Large intestine (tissue), 3 donors: ENCODE measurements around the gene TSKU. TPM values are rescaled to one million over a fixed set of nuclear protein-coding genes. Genes with fewer than 3 reads are reported as not detected.

ENCODE experiments used
- DNase-seq, 2 donors: peaks; one replicate each; pipeline versions ENCODE4 v3.0.0 to v3.0.0-alpha.2; 2013
- H3K27ac ChIP-seq: one replicate; pipeline ENCODE4 v1.5.1; 2013; ENCODE audit warnings: low read length
- H3K27me3 ChIP-seq: 2 replicates; pipeline ENCODE4 v1.6.1; 2013; ENCODE audit warnings: low read length; ENCODE audit not compliant: control insufficient read depth, insufficient read depth
- H3K36me3 ChIP-seq: 2 replicates; pipeline ENCODE4 v1.6.1; 2013; ENCODE audit warnings: low read length; ENCODE audit not compliant: control insufficient read depth, insufficient read depth
- H3K4me1 ChIP-seq: one replicate; pipeline ENCODE4 v1.6.1; 2013; ENCODE audit warnings: low read length; ENCODE audit not compliant: control insufficient read depth, insufficient read depth
- H3K4me3 ChIP-seq: one replicate; pipeline ENCODE4 v1.5.1; 2013; ENCODE audit warnings: low read length
- H3K9me3 ChIP-seq: one replicate; pipeline ENCODE4 v1.6.1; 2013; ENCODE audit warnings: mild to moderate bottlenecking, low read depth, low read length, moderate library complexity; ENCODE audit not compliant: control insufficient read depth
- WGBS: methylation state at CpG from one replicate; pipeline ENCODE4 v1.1.5; 2013; ENCODE audit warnings: low lambda C conversion rate; ENCODE audit not compliant: insufficient coverage; 5-methylcytosine and 5-hydroxymethylcytosine counted together
- polyA plus RNA-seq: library from polyadenylated mRNA; unstranded; fragments of 120-200 nt; gene quantifications from one replicate; pipeline ENCODE4 v1.2.1, GENCODE V29; 2013

The TSKU gene
- polyA plus RNA-seq, 1 donor, result 26.6 TPM

- Histone ChIP-seq H3K27ac (no peak overlapping the region), H3K4me3 (no peak overlapping the region), H3K4me1 (peaks cover 32% of the 10 kb centered on the region), H3K9me3 (no peaks in the 10 kb centered on the region), H3K36me3 (no peaks in the 10 kb centered on the region), H3K27me3 (no peaks in the 10 kb centered on the region)
- no CpG with 5 or more reads among the region's 5 CpGs for WGBS
- no peak for DNase-seq
These were observed 42.4 kb upstream of the TSKU start for GRCh38 chr11:76740772-76741171.

- DNase-seq, result no peak
- Histone ChIP-seq H3K27me3 (no peaks in the 10 kb centered on the region), H3K36me3 (no peaks in the 10 kb centered on the region), H3K4me1 (peaks cover 27% of the 10 kb centered on the region), H3K27ac (no peak overlapping the region), H3K4me3 (no peak overlapping the region), H3K9me3 (no peaks in the 10 kb centered on the region)
- 78% methylated on average over 3 of the region's 4 CpGs for WGBS
These were observed 40.3 kb upstream of the TSKU start for GRCh38 chr11:76742902-76743301.

GRCh38 chr11:76744186-76745043, 38.7 kb upstream of the TSKU start:
- Histone ChIP-seq H3K4me1 (peaks cover 41% of the 10 kb centered on the region), H3K9me3 (no peaks in the 10 kb centered on the region), H3K36me3 (no peaks in the 10 kb centered on the region), H3K27ac (peak overlapping the region; percentile 95), H3K4me3 (no peak overlapping the region), H3K27me3 (no peaks in the 10 kb centered on the region)
- peak; percentile 83 to 93 for DNase-seq
- no CpG with 5 or more reads among the region's 14 CpGs for WGBS

- WGBS, result no CpG with 5 or more reads among the region's 4 CpGs
- Histone ChIP-seq H3K27ac (peak overlapping the region; percentile 95), H3K36me3 (no peaks in the 10 kb centered on the region), H3K4me1 (peaks cover 41% of the 10 kb centered on the region), H3K27me3 (no peaks in the 10 kb centered on the region), H3K4me3 (no peak overlapping the region), H3K9me3 (no peaks in the 10 kb centered on the region)
- no peak for DNase-seq
These were observed 38.1 kb upstream of the TSKU start for GRCh38 chr11:76745044-76745376.

GRCh38 chr11:76745561-76746207, 37.5 kb upstream of the TSKU start:
- Histone ChIP-seq H3K4me1 (peaks cover 41% of the 10 kb centered on the region), H3K4me3 (no peak overlapping the region), H3K27ac (peak overlapping the region; percentile 95), H3K9me3 (no peaks in the 10 kb centered on the region), H3K27me3 (no peaks in the 10 kb centered on the region), H3K36me3 (no peaks in the 10 kb centered on the region)
- peak; percentile 86 to 96 for DNase-seq
- WGBS, result no CpG with 5 or more reads among the region's 8 CpGs

GRCh38 chr11:76747153-76747914, 35.8 kb upstream of the TSKU start:
- Histone ChIP-seq H3K27me3 (no peaks in the 10 kb centered on the region), H3K4me1 (peaks cover 42% of the 10 kb centered on the region), H3K36me3 (no peaks in the 10 kb centered on the region), H3K27ac (peak overlapping the region; percentile 5), H3K9me3 (no peaks in the 10 kb centered on the region), H3K4me3 (no peak overlapping the region)
- 100% methylated on average over 2 of the region's 8 CpGs for WGBS
- DNase-seq, result peak in 1 of 2 donors; percentile 17

- WGBS, result no CpG with 5 or more reads among the region's 13 CpGs
- no peak overlapping the region for H3K4me3 ChIP-seq
- peaks cover 51% of the 10 kb centered on the region for H3K4me1 ChIP-seq
- peak overlapping the region; percentile 60 for H3K27ac ChIP-seq
- H3K36me3 ChIP-seq, result no peaks in the 10 kb centered on the region
- no peaks in the 10 kb centered on the region for H3K27me3 ChIP-seq
- peak in 1 of 2 donors; percentile 76 for DNase-seq
- no peaks in the 10 kb centered on the region for H3K9me3 ChIP-seq
These were observed 35.0 kb upstream of the TSKU start for GRCh38 chr11:76747915-76748860.

- H3K4me3 ChIP-seq, result no peak overlapping the region
- WGBS, result 67% methylated on average over 1 of the region's 5 CpGs
- no peaks in the 10 kb centered on the region for H3K9me3 ChIP-seq
- peaks cover 47% of the 10 kb centered on the region for H3K4me1 ChIP-seq
- H3K27me3 ChIP-seq, result no peaks in the 10 kb centered on the region
- peak overlapping the region; percentile 60 for H3K27ac ChIP-seq
- DNase-seq, result no peak
- no peaks in the 10 kb centered on the region for H3K36me3 ChIP-seq
These were observed 34.2 kb upstream of the TSKU start for GRCh38 chr11:76748948-76749347.

GRCh38 chr11:76750067-76750466, 33.1 kb upstream of the TSKU start:
- H3K4me1 ChIP-seq, result peaks cover 36% of the 10 kb centered on the region
- H3K27me3 ChIP-seq, result no peaks in the 10 kb centered on the region
- H3K4me3 ChIP-seq, result no peak overlapping the region
- H3K36me3 ChIP-seq, result no peaks in the 10 kb centered on the region
- WGBS, result 100% methylated on average over 1 of the region's 2 CpGs
- no peaks in the 10 kb centered on the region for H3K9me3 ChIP-seq
- DNase-seq, result no peak
- no peak overlapping the region for H3K27ac ChIP-seq
